A673 (cell line): Measurements from ENCODE around the gene RMI1.
"Not testable (repeated sequence)": the region's sequence is repeated elsewhere in the genome, so short reads cannot be mapped to it uniquely, and the experiment has no call there.

Experiments used
- EZH2 ChIP-seq: fragments of 200-600 bp; sonication (generic); IDR thresholded peaks from 2 replicates; pipeline ENCODE4 v1.6.1; 2017; ENCODE audit warnings: borderline replicate concordance, low read depth, mild to moderate bottlenecking, mixed read lengths, antibody characterized with exemption, low read length; ENCODE audit not compliant: poor library complexity, severe bottlenecking
- TF ChIP-seq, protein P1 (sequence below): fragments of 300-800, 200-600 bp; sonication (generic); conservative IDR thresholded peaks from 2 replicates; pipeline ENCODE4 v1.5.1; 2017; ENCODE audit warnings: low read depth, mild to moderate bottlenecking, antibody characterized with exemption, low read length, moderate library complexity, mixed read lengths

DNA sequence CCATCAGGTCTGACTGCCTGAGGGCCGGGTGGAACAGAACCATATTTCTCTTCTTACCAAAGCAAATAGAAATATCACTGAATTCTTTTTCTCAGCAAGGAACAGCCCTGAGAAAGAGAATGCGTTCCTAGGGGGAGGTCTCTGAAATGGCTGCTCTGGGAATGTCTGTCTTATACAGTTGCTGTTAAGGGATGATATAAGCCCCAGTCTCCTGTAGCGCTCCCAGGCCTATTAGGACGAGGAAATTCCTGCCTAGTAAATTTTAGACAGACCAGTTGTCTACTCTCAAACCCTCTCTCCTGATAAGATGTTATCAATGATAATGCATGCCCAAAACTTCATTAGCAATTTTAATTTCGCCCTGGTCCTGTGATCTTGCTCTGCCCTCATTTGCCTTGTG, 61.3 kb downstream of the RMI1 start:
- TF ChIP-seq, protein P1, sequence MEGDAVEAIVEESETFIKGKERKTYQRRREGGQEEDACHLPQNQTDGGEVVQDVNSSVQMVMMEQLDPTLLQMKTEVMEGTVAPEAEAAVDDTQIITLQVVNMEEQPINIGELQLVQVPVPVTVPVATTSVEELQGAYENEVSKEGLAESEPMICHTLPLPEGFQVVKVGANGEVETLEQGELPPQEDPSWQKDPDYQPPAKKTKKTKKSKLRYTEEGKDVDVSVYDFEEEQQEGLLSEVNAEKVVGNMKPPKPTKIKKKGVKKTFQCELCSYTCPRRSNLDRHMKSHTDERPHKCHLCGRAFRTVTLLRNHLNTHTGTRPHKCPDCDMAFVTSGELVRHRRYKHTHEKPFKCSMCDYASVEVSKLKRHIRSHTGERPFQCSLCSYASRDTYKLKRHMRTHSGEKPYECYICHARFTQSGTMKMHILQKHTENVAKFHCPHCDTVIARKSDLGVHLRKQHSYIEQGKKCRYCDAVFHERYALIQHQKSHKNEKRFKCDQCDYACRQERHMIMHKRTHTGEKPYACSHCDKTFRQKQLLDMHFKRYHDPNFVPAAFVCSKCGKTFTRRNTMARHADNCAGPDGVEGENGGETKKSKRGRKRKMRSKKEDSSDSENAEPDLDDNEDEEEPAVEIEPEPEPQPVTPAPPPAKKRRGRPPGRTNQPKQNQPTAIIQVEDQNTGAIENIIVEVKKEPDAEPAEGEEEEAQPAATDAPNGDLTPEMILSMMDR, result not testable (repeated sequence)
- not testable (repeated sequence) for TF ChIP-seq EZH2
